Endothelial cell of hepatic sinusoid (primary cell): ENCODE data around the gene PRKAG2.
"Not testable (repeated sequence)": the region's sequence is repeated elsewhere in the genome, so short reads cannot be mapped to it uniquely, and the experiment has no call there.

Experiments used
- in situ Hi-C: cut with HindIII; loops from 2 replicates; pipeline ENCODE4 v1.10.0; 2017; ENCODE audit warnings: low sequenced_read_pairs

The PRKAG2 gene

GRCh38 chr7:151838861-151839381 is 38.0 kb downstream of the PRKAG2 start:
- in situ Hi-C loops = no loop called here

GRCh38 chr7:151838072-151838471 is 38.8 kb downstream of the PRKAG2 start:
- in situ Hi-C loops = no loop called here

DNA sequence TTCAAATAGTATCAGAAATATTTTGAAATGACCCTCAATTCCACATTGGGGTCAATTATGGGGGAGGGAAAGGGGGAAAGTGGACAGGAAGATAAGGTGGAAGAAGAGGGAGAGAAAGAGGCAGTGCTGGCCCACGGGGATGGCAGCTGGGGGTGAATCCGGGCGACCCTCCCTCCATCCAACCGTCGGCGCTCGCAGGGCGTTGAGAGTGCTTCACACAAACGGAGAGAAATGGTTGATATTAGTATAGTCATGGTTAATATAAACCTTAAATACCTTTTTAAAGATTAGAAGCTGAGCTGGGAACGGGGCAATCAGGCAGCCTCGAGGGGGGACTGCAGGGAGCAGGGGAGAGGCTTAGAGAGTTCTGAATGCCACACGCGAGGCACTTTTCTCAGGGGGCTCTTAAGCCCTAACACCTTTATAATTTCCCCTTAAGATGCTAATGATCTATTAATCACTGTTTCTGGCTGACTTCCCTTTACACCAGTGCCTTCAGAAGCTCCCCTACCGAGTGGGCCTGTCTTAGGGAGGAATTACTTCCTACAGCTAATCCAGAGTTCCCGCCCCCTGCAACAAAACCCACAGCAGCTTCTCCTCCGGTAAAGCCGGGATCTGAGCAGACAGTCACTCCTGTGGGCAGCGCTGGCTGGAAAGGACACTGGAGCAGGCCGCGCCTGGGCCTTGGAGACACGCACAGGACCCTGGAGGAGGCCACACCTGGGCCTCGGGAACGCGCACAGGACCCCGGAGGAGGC is 39.5 kb downstream of the PRKAG2 start:
- in situ Hi-C loops = no loop called here

DNA sequence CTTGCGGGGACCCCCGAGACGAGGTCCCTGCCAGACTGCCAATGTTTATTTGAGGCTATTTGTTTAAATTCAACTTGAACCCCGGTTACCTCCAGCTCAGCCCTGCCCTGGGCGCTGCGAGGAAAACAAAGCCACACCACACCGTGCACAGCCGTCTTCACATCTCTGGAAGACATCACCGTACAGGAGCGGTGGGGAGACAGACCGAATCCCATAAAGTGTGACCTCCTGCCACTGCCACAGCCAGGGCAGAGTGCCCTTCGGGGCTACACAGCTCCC is 40.0 kb downstream of the PRKAG2 start:
- in situ Hi-C loops = no loop called here

GRCh38 chr7:151836191-151836926 is 40.6 kb downstream of the PRKAG2 start:
- in situ Hi-C loops = no loop called here

GRCh38 chr7:151835636-151836035 is 41.3 kb downstream of the PRKAG2 start:
- in situ Hi-C loops = no loop called here

- in situ Hi-C loops = no loop called here
Measured at GRCh38 chr7:151834271-151835035, 42.5 kb downstream of the PRKAG2 start.

GRCh38 chr7:151833691-151834090 is 43.2 kb downstream of the PRKAG2 start:
- in situ Hi-C loops = no loop called here

DNA sequence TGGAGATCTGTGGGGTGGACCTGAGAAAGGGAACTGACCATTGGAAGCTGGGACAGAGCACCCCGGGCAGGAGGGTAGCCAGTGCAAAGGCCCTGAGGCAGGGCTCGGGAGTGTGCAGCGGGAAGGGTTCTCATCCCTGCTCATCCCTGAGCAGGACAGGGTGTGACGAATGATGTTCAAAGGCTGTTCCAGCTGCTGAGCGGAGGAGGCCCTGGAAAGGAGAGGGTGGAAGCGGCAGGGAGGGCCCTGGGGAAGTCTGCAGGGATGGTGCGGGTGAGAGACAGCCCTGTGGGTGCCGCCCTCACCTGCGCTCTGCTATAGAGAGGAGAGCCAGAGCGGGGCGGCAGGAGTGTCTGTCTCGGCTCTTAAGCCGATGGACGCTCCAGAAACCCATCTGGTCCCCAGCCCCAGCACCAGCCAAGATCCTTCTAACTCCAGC is 43.7 kb downstream of the PRKAG2 start:
- in situ Hi-C loops = no loop called here

GRCh38 chr7:151832656-151833055 is 44.3 kb downstream of the PRKAG2 start:
- in situ Hi-C loops = no loop called here

- in situ Hi-C loops = no loop called here
Measured at GRCh38 chr7:151832138-151832537, 44.8 kb downstream of the PRKAG2 start.

GRCh38 chr7:151831606-151832005 is 45.3 kb downstream of the PRKAG2 start:
- in situ Hi-C loops = no loop called here

GRCh38 chr7:151830121-151830830 is 46.6 kb downstream of the PRKAG2 start:
- in situ Hi-C loops = no loop called here

DNA sequence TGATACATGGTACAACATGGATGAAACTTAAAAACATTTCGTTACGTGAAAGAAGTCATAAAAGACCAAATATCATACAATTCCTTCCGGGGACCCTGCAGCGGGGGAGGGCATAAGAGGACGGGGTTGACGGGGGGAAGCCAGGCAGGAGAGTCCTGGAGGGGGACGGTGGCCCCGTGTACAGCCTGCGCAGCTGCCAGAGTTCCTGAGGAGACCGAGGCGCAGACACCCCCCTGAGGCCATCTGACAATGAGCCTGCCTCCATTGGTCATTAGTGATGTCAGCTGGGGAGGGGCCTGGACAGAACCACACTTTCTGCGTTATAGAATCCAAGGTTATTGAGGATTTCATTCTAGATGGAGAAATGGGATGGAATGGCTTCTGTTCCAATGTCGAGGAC is 47.2 kb downstream of the PRKAG2 start:
- in situ Hi-C loops = no loop called here

DNA sequence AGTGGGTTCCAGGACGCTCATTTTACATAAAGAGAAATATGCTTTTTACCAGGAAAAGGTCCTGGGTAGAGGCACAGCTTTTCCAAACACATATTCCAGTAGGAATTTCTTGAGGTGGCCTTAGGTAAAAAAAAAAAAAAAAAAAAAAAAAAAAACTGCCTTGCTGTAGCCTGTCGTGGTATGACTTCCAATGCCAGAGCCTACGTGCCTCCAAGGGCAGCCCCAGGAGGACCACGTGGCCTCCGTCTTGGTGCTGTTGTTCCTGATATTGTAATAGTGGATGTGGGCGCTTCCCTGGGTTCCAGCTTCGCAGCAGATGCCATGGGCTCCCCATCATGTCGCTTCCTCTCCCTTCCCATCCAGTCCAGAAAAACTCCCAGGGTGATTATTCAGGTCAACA is 49.3 kb downstream of the PRKAG2 start:
- in situ Hi-C loops = no loop called here

DNA sequence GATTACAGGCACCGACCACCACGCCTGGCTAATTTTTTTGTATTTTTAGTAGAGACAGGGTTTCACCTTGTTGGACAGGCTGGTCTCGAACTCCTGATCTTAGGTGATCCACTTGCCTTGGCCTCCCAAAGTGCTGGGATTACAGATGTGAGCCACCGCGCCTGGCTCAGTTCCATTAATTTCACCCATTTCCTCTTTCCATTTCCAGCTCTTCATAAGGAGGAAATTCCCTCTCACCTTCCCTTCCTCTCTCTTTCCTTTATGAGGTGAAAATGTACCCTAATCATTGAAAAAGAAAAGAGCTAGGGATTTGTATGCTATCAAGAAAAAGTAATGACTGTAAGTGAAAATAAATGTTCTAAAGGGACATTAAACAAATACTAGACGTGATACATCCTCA is 50.6 kb downstream of the PRKAG2 start:
- in situ Hi-C loops = not testable (repeated sequence)

DNA sequence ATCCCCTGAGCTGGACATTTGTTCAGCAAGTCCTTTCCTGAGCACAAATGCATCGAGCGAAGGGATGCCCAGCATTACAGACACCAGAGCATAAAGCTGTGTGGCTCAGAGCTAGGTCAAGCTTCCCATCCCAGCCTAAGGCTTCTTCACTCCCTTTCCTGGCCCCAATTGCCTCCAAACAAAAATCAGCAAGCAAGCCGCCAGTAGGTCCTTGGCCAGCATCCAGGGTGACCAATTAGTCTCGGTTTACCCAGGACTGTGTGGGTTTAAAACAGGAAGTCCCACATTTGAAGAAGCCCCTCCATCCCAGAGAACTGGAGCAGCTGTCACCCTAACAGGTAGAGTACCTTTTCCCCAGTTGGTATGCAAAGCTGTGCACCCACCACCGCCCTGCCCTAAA is 51.2 kb downstream of the PRKAG2 start:
- in situ Hi-C loops = no loop called here

GRCh38 chr7:151824373-151824933 is 52.5 kb downstream of the PRKAG2 start:
- in situ Hi-C loops = no loop called here

DNA sequence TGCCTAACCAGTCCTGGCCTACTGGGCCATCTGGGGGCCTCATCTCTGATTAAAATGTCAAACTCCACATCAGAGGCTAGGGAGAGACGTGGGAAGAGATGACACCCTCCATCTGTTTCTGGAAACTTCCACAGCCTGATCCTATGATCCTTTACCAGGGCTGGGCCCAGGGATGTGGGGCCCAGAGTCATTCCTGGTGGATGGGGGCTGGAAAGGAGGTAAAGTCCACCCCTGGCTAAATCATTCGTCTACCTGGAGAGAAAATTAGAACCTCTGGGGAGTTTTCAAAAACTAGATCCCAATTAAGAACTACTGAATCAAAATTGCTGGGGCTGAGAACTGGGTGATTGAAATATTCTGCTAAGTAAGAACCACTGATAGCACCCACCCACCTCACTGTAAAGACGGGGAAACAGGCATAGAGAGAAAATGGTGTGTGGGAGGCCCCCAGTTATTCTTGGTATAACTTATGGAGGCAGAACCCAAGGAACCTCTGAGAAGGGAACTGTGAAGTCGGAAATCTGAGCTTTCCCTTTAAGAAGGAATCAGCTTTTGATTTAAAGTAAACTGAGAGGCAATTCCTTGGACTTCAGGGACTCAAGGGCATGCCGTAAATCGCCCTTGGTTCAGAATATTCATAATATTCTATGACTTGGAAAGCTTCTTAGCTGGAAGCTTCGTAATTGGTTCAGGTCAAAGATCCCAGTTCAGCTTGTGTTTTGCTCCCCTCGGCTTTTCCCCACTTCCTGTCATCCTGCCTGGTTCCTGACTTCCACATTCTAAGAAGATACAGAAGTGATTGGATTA is 53.1 kb downstream of the PRKAG2 start:
- in situ Hi-C loops = no loop called here
